MM.1S (cell line): ENCODE measurements around the gene DYRK1B.

Experiments used
- EZH2 ChIP-seq: fragments of 300-600 bp; sonication (generic); optimal IDR thresholded peaks from 2 replicates; pipeline ENCODE3; 2017; ENCODE audit warnings: low read depth, mild to moderate bottlenecking, antibody characterized with exemption, low read length, mixed read lengths
- EZH2phosphoT487 ChIP-seq: fragments of 300-600 bp; sonication (generic); IDR thresholded peaks from 2 replicates; pipeline ENCODE4 v1.6.1; 2018; ENCODE audit warnings: antibody characterized with exemption, low read length
- TF ChIP-seq, protein P1 (sequence below): fragments of 300-600 bp; sonication (generic); IDR thresholded peaks from 2 replicates; pipeline ENCODE4 v1.5.1; 2016; ENCODE audit warnings: antibody characterized with exemption, low read length, mixed read lengths

DNA sequence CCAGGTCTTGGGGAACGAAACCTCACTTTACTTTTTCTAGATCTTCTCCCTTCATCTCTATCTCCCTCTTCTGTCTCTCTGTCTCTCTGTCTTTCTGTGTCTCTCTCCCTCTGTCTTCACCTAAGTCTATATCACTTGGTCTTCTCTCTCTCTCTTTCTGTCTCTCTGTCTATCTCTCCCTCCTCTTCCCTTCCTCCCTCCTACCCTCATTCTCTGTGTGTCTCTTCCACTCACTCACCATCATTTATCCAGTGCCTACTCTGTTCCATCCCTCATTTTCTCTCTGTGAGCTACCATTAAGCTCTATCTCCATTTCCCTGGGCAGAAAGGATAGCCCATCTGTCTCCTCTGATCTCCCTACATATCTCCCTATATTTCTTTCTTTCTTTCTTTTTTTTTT lies 44.4 kb upstream of the DYRK1B start:
- TF ChIP-seq, protein P1, sequence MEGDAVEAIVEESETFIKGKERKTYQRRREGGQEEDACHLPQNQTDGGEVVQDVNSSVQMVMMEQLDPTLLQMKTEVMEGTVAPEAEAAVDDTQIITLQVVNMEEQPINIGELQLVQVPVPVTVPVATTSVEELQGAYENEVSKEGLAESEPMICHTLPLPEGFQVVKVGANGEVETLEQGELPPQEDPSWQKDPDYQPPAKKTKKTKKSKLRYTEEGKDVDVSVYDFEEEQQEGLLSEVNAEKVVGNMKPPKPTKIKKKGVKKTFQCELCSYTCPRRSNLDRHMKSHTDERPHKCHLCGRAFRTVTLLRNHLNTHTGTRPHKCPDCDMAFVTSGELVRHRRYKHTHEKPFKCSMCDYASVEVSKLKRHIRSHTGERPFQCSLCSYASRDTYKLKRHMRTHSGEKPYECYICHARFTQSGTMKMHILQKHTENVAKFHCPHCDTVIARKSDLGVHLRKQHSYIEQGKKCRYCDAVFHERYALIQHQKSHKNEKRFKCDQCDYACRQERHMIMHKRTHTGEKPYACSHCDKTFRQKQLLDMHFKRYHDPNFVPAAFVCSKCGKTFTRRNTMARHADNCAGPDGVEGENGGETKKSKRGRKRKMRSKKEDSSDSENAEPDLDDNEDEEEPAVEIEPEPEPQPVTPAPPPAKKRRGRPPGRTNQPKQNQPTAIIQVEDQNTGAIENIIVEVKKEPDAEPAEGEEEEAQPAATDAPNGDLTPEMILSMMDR: no peak
- TF ChIP-seq EZH2 (no peak), EZH2phosphoT487 (no peak)
